Ovary (tissue), 9 donors: ENCODE results near the gene MOBP. TPM values are rescaled to one million over a fixed set of nuclear protein-coding genes. Genes with fewer than 3 reads are reported as not detected.

Experiments used
- DNase-seq, 5 donors: peaks; one replicate each; pipeline ENCODE4 v3.0.0-alpha.2; 2019 to 2020
- H3K27ac ChIP-seq, 2 donors: fragments of 200-600 bp; one replicate each; pipeline versions ENCODE4 v1.5.1 to v1.8.0; 2019 to 2022
- H3K27me3 ChIP-seq: fragments of 200-600 bp; one replicate; pipeline ENCODE4 v1.8.0; 2022
- H3K36me3 ChIP-seq: fragments of 200-600 bp; sonication (generic); one replicate; pipeline ENCODE4 v1.5.1; 2019
- H3K4me1 ChIP-seq: one replicate; pipeline ENCODE4 v1.8.1; 2013; ENCODE audit warnings: mild to moderate bottlenecking, moderate library complexity; ENCODE audit not compliant: insufficient read depth
- H3K4me3 ChIP-seq: fragments of 200-600 bp; sonication (generic); one replicate; pipeline ENCODE4 v1.5.1; 2017
- H3K9me3 ChIP-seq, 2 donors: fragments of 200-600 bp in 1 of 2; sonication (generic) in 1 of 2; one replicate each; pipeline versions ENCODE4 v1.5.1 to v1.8.1; 2013 to 2019; ENCODE audit warnings: mild to moderate bottlenecking in 1 of 2, moderate library complexity in 1 of 2
- CTCF ChIP-seq, 3 donors: fragments of 450-650 bp in 2 of 3; fragments of 200-600 bp in 1 of 3; IDR thresholded peaks; one replicate each; pipeline versions ENCODE4 v1.5.1 to v1.8.0; 2016 to 2022; ENCODE audit warnings: antibody characterized with exemption in 3 of 3, mild to moderate bottlenecking in 1 of 3
- EP300 ChIP-seq: sonication (generic); formaldehyde crosslinking; IDR thresholded peaks from one replicate; pipeline ENCODE4 v1.6.1; 2017; ENCODE audit warnings: antibody characterized with exemption
- POLR2A ChIP-seq: fragments of 450-650 bp; IDR thresholded peaks from one replicate; pipeline ENCODE4 v1.6.1; 2017; ENCODE audit warnings: antibody characterized with exemption, mild to moderate bottlenecking, moderate library complexity
- WGBS, 3 donors: extraction: QIAGEN DNeasy Blood & Tissue Kit in 1 of 3; methylation state at CpG; one replicate each; pipeline versions ENCODE4 v1.1.5 to v1.1.7; 2013 to 2017; 5-methylcytosine and 5-hydroxymethylcytosine counted together
- intact Hi-C, 4 donors: fragments of 100-400 bp; cut with DNase I; formaldehyde crosslinking; loops; one replicate each; pipeline versions ENCODE4 v1.11.0 to v1.15.1; 2022 to 2023
- polyA plus RNA-seq, 2 donors: library from polyadenylated mRNA; stranded (reverse); fragments of 200-250 nt in 1 of 2; fragments of 350-450 nt in 1 of 2; fragmentation: Illumina TruSeq in 1 of 2; extraction: RNeasy Lipid Tissue Mini Kit (QIAGEN cat#74804) in 1 of 2; gene quantifications; one replicate each; pipeline ENCODE4 v1.2.3, GENCODE V29; 2013 to 2014
- total RNA-seq, 7 donors: library from RNA; depleted of rRNA in 2 of 7; stranded (reverse); fragments of >200 nt in 2 of 7; fragmentation: NEBNext Ultra II Directional in 3 of 7; extraction: Animal tissue kit (Norgen Biotek cat#: 25700) in 3 of 7; gene quantifications; one replicate each; pipeline versions ENCODE4 v1.1.0 to v1.2.4, GENCODE V29; 2016 to 2023
- donor health status: DM: no; HTN: no; CAD: no; lungs with moderate emphysema.
- donor health status: DM: no; HTN: no; CAD: no.
- donor health status: Bipolar disorder and iron deficiency.
- donor health status: DM: yes; HTN: yes; CAD: no.
- donor health status: DM: no; HTN: no; CAD: no.
- donor health status: DM: yes; HTN: yes; CAD: no.

MOBP gene
- total and polyA plus RNA-seq, 9 donors: 0.07 to 1.0 (median 0.23) TPM; not detected in 1

GRCh38 chr3:39426312-39426711 is 41.2 kb upstream of the MOBP start:
- Histone ChIP-seq H3K4me3 (no peak overlapping the region), H3K27ac (no peak overlapping the region), H3K36me3 (no peaks in the 10 kb centered on the region), H3K27me3 (no peaks in the 10 kb centered on the region), H3K4me1 (peaks cover 2% of the 10 kb centered on the region), H3K9me3 (no peaks in the 10 kb centered on the region)
- no peak for TF ChIP-seq EP300
- TF ChIP-seq POLR2A: no peak
- no peak for TF ChIP-seq CTCF (IDR thresholded peaks at IDR 0.05)
- no peak for DNase-seq
- 0 to 100% (median 53%) methylated on average over 1 of the region's 1 CpG for WGBS, 3 donors
- intact Hi-C loops: no loop called here

GRCh38 chr3:39427506-39427905 is 40.0 kb upstream of the MOBP start:
- Histone ChIP-seq H3K9me3 (no peaks in the 10 kb centered on the region), H3K4me3 (no peak overlapping the region), H3K27ac (no peak overlapping the region), H3K27me3 (no peaks in the 10 kb centered on the region), H3K36me3 (no peaks in the 10 kb centered on the region), H3K4me1 (peaks cover 2% of the 10 kb centered on the region)
- intact Hi-C loops: no loop called here
- 80 to 82% (median 82%) methylated on average over 1 of the region's 1 CpG for WGBS, 3 donors
- no peak for DNase-seq
- TF ChIP-seq CTCF (IDR thresholded peaks at IDR 0.05) (no peak), EP300 (no peak)

- intact Hi-C loops: no loop called here
- Histone ChIP-seq H3K9me3 (no peaks in the 10 kb centered on the region), H3K4me3 (no peak overlapping the region), H3K27me3 (no peaks in the 10 kb centered on the region), H3K27ac (no peak overlapping the region), H3K4me1 (peaks cover 5% of the 10 kb centered on the region), H3K36me3 (no peaks in the 10 kb centered on the region)
- WGBS, 3 donors: 38 to 61% (median 58%) methylated on average over 22 of the region's 22 CpGs
- DNase-seq: peak in 1 of 5 donors; percentile 33
- TF ChIP-seq EP300 (no peak), POLR2A (no peak), CTCF (IDR thresholded peaks at IDR 0.05) (no peak)
Observed at GRCh38 chr3:39428745-39429201, 38.7 kb upstream of the MOBP start.

- intact Hi-C loops: no loop called here
- TF ChIP-seq EP300: no peak
- TF ChIP-seq POLR2A: no peak
- no peak for TF ChIP-seq CTCF (IDR thresholded peaks at IDR 0.05)
- Histone ChIP-seq H3K27me3 (no peaks in the 10 kb centered on the region), H3K27ac (no peak overlapping the region), H3K9me3 (no peaks in the 10 kb centered on the region), H3K4me3 (no peak overlapping the region), H3K4me1 (peaks cover 6% of the 10 kb centered on the region), H3K36me3 (no peaks in the 10 kb centered on the region)
- DNase-seq: no peak
- WGBS, 3 donors: 84 to 93% (median 89%) methylated on average over 11 of the region's 11 CpGs
Observed at GRCh38 chr3:39429466-39429865, 38.0 kb upstream of the MOBP start.

GRCh38 chr3:39432342-39432741 is 35.1 kb upstream of the MOBP start:
- intact Hi-C loops: no loop called here
- TF ChIP-seq CTCF (IDR thresholded peaks at IDR 0.05): no peak
- no peak for TF ChIP-seq EP300
- no peak for TF ChIP-seq POLR2A
- no peaks in the 10 kb centered on the region for H3K36me3 ChIP-seq
- H3K4me1 ChIP-seq: peaks cover 6% of the 10 kb centered on the region
- no peaks in the 10 kb centered on the region for H3K27me3 ChIP-seq
- H3K27ac ChIP-seq: no peak overlapping the region
- H3K9me3 ChIP-seq: no peaks in the 10 kb centered on the region
- H3K4me3 ChIP-seq: no peak overlapping the region
- WGBS, 3 donors: 88 to 90% (median 90%) methylated on average over 5 of the region's 5 CpGs
- DNase-seq: no peak
